GM18526 (cell line): Measurements from ENCODE around the gene KCTD1.

Experiments
- POLR2A ChIP-seq: IDR thresholded peaks from 3 replicates; pipeline ENCODE4 v1.6.1; 2011; ENCODE audit not compliant: insufficient read length; ENCODE audit errors: extremely low read depth

Gene KCTD1

DNA sequence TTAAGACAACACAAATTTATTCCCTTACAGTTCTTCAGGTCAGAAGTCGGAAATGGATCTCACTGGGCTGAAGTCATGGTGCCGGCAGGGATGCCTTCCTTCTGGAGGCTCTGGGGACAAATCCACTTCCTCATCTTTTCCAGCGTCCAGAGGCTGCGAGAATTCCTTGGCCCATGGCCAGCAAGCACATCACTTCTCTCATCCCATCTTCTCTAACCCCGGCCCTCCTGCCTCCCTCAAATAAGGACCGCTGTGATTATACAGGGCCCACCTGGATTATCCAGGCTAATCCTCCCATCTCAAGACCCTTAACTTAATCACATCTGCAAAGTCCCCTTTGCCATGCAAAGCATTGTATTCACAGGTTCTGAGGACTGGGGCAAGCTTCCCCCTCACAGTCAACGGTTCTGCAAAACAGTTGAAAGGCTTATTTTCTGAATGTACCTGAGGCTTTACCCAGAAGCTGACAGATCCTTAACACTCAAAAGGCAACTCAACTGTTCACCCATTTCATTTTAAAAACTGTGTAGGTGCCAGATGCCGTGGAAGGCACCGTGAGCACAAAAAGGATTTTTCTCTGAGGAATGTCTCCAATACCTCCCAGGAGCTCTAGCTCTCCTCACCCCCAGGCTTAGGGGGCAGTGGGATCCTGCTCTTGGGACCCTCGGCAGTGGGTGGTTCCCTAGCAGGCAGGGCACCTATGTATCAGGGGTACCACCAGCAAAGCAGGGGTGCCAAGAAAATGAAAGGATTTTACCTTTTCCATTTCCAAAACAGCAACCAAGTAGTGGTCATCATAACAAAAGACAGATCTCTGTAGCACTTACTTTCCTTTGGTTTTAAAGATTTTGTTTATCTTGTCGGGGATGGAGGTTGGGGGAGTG, 84.0 kb downstream of the KCTD1 start:
- TF ChIP-seq POLR2A = no peak

DNA sequence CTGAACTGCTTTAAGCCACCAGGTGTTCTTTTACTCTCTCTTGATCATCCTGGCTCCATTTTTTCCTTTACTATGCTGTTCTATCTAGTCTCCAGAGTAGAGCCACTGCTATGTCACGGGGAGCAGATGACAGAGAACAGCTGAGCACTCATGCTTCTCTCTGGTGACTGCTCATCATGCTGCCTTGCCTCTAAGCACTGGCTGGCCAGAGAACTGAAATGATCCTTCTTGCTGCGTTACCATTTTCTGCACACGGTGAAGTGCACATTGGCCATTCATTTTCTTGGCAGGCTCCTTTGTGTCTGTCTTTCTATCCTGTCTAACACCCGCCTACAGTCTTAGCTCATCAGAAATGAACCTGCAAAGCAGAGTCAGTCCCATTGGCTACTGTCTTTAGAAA, 86.0 kb downstream of the KCTD1 start:
- TF ChIP-seq POLR2A = no peak

DNA sequence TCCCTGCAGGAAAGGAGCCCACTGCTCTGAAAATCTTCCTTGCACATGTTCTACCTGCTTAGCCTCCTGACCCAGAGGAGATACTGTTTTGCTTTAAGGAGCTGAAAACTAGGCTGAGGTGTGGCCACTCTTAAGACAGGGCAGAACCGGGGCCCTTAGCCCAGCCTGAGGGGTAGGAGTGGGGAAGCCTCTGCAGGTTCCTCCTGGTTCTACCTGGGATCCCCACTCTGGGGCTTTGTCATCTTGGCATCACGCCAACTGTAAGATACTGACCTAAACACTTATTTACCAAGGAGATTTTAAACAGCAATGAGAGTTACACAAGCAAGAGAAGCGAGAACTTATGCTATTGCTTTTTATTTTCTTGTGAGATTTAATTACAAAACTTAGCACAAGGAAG, 86.9 kb downstream of the KCTD1 start:
- no peak for TF ChIP-seq POLR2A

DNA sequence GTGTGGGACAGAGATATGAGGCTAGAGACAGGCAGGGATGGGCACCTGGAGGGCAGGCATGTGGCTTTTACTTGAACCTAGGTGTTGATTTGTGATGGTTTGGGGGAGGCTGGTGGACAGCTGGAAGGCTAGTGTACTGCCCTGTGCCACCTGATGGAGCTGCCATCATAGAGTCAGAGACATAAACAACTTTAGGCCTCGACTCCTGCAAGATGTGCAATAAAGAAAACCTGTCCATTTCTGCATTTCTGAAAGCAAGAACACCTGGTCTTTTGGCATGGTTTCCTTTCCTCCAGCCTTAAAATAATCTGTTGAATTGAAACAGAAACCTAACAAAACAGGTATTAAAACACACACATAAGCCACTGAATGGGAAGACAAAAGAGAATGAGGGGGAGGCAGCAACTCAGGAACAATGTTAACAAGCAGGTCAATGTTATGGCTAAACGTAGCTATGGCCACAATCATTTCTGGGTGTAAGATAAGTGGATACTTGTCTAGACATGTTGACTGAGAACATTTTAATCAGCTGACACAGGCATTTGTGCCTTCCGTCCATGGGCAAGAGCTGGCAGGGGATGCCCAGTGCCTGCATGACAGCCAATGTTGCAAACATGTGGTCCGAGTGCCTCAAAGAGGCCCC, 87.8 kb downstream of the KCTD1 start:
- peak; percentile 24 for TF ChIP-seq POLR2A

DNA sequence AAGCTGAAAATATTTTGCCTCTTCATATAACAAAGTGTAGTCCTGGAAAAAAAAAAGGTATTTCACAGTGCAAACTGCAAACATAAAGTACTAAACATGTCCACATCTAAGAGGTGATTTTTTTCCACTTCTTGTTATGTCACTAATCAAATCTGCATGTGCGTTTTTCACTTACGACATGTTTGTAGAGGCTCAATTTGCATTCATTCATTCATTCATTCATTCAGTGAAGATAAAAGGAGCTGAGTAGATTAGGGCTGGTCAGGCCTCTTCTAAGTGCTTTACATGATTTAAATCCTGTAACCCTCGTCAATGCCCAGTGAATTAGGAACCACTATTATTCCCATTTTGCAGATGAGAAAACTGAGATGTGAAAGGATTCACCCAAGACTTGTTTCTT, 88.5 kb downstream of the KCTD1 start:
- no peak for TF ChIP-seq POLR2A

DNA sequence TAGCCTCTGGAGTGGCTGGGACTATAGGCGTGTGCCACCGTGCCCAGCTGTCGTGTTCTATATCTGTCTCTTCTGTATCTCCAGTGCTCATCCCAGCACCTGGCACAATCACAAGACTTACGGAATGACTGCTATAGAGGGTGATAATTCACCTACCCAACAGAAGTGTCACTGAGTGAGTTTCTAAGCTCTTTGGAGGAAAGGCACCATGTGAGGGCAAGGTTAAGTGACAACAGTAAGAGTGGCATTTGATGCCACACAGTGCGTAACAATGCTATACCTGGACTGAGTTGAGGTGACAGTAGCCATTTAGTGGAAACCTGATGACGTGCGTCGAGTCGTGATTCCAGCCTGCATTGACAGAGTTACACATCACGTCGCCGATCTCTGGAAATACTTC, 89.0 kb downstream of the KCTD1 start:
- TF ChIP-seq POLR2A = no peak

DNA sequence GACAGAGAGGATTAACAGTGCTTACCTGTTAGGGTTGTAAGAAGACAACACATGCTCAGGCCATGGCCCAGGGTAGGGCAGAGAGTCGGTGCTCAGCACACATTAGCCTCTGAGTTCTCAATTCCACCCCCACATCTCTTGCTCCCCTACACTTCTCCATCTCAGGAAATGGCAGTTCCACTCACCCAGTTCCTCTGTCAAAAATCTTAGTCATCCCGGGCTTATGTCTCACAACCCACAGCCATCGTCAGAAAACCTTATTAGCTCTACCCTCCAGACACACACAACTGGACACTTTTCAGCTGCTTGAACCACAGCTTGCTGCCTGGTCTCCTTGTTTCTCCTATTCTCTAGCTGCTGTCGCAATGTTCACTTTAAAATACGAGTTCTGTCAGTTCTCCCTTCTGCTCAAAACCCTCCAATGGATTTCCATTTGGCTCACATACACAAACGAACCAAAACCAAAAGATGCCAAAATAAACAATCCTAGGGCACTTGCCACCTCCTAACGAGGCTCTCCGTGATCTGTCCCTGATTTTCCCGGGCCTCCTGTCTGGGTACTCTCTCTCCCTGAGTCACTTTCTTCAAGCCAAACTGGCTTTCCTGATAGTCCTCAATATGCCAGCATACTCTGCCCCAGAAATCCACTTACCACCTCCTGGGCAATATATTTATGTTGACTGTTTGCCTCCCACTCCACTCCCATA, 89.7 kb downstream of the KCTD1 start:
- no peak for TF ChIP-seq POLR2A

DNA sequence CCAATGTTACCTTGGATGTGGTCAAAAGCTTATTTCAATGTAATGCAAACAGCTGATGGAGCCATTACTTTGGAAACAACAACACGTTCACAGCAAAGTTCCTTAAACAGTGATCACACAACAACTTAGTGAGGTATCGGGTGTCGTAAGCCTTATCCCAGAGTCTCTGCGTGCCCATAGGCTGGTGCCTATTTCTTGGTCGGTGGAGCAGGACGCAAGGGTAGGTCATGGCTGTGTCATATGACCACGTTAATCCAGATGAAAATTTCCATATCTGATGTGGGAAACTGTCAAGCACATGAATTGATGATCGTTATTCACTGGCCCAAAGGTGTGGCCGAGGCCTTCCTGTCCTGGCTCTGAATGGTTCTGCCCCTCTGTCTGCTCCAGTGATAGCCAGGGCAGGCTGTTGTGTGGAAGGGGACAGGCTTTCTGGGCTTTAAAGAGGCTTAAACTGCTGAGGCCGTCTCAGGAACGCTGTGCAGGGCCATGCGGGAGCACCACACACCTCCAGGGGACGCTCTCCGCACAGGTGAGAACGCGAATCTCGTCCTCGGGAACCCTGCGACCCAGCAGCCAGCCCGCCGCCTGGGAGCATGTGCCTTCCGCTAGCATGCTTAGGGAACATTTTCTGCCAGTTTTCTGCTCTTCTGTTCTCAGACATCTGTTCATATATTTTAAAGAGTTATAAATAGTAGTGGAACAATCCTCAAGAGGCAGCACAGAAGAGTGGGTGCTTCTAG, 90.6 kb downstream of the KCTD1 start:
- no peak for TF ChIP-seq POLR2A

DNA sequence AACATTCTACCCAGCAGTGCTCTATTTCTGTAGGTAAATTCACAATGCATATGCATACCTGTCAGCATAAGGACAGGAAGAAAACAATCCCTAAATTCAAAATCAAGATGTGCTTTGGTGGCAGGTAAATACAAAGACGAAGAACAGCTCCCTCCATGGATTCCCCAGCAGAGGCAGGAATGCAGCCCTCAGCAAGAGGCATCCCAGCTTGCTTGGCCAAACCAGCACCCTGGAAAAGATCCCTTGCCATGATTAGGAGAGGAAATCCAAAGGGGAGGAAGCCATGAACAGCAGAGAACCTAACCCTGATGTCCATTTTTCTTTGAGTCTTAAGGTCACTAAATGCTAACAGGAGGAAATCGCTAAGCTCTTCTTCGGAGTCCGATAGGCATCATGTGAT, 91.2 kb downstream of the KCTD1 start:
- no peak for TF ChIP-seq POLR2A

DNA sequence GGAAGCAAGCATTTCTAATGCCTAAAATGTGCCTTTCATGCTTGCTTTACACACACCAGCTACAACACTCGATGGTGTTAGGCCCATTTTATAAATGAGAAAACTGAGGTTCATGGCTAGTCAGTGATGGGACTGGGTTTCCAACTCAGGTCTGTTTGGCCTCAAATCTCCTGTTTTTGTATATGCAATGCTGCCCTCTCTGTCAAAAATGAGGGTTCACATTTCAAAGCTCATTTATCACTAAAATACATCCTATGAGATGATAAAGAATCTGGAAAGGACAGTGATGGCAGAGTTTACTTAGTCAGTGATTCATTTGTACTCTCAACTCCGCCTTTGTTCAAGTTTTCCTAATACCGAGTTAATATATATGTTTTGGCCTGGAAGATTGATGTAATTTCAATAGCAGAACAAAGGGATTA, 92.3 kb downstream of the KCTD1 start:
- TF ChIP-seq POLR2A = no peak

DNA sequence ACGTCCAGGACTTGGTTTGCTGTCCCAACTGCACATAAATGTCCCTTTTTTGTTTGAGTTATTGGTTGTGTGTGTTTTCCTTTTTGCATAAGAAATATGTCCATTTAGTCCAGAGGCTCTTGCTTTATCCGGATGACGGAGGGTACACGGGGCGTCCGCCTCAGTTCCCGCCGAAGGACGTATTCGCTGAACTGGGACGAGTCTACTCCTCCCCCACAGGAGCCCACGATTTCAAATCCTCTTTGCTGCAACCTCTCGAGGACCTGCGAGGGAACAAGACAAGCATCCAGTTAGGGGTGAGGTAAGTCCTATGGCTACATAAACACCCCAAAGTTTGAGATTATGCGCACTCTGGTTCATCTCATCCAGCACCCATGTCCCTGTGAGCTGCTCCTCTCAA, 92.7 kb downstream of the KCTD1 start:
- no peak for TF ChIP-seq POLR2A

DNA sequence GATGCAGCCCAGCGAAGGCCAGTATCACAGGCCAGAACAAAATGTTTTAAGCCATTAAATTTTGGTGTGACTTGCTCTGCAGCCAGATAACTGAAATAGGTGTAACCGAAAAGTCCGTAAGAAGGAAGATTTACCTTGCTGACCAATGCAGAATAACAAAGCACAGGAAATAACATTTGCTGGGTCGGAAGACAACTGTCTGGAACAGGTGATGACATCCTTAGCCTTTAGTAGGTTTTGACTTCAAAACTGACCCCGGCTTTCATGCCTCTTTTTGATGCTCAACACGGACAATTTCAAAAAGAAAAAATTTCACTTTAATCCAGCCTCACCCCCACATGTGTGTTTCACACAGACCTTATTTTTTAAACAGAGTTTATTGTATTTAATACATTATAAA, 93.7 kb downstream of the KCTD1 start:
- TF ChIP-seq POLR2A = no peak

DNA sequence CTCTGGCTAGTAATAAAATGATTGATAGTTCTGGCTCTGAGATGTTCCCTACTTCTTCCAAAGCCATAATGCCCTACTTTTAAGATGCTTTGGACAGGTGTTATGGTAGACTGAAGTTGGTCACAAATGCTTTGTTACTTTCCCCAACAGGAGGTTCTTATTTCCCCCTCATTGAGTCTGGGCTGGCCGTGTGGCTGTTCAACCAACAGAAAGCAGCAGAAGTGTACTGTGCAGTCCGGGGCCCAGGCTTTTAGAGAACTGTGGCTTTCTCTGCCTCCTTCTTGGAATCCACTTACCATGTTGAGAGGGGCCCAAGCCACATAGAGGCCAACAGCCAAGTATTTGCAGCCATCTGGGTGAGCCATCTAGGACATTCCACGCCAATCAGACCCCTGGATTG, 94.2 kb downstream of the KCTD1 start:
- TF ChIP-seq POLR2A = no peak

DNA sequence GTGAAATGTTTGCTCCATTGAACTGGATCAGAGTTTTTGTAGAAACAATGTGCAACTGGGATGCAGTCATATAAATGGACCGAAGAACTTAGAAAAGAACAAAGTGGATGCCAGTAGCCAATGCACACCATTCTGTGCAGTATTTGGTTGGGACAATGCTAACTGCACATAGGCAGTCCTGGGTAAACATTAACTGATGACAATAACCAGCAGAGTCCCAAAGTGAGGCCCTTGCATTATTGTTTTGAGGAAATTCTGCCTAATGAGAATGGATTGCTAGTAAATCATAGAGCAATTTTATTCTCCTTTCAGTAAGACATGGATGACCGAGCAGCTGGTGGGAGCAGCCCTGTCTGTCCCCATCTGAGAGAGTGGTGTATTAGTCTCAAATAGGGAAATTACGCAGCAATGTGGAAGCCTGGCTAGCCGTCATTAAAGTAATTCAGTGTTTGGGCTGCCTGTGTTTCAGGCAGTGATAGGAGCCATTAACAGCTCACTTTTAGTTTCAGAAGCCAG, 94.9 kb downstream of the KCTD1 start:
- no peak for TF ChIP-seq POLR2A
